Liver (tissue), 9 donors: ENCODE measurements around the gene SPEG. TPM values are rescaled to one million over a fixed set of nuclear protein-coding genes. Genes with fewer than 3 reads are reported as not detected.

ENCODE experiments used
- DNase-seq: peaks from one replicate; pipeline ENCODE4 v3.0.0-alpha.2; 2017; ENCODE audit warnings: low spot score
- H3K27ac ChIP-seq, 2 donors: one replicate each; pipeline ENCODE4 v1.7.0; 2013; ENCODE audit warnings: inconsistent platforms in 2 of 2, low read length in 2 of 2, control low read depth in 1 of 2, low read depth in 1 of 2, mild to moderate bottlenecking in 1 of 2
- H3K27me3 ChIP-seq, 4 donors: one replicate each; pipeline versions ENCODE4 v1.6.1 to v1.7.0; 2013; ENCODE audit warnings: low read length in 3 of 4, inconsistent platforms in 1 of 4, mild to moderate bottlenecking in 1 of 4, moderate library complexity in 1 of 4; ENCODE audit not compliant: control insufficient read depth in 4 of 4, insufficient read depth in 4 of 4
- H3K36me3 ChIP-seq, 4 donors: one replicate each; pipeline versions ENCODE4 v1.6.1 to v1.7.0; 2013; ENCODE audit warnings: low read length in 3 of 4, mild to moderate bottlenecking in 3 of 4, low read depth in 1 of 4, moderate library complexity in 1 of 4; ENCODE audit not compliant: control insufficient read depth in 4 of 4, insufficient read depth in 3 of 4
- H3K4me1 ChIP-seq, 4 donors: one replicate each; pipeline versions ENCODE4 v1.6.1 to v1.7.0; 2013; ENCODE audit warnings: low read length in 3 of 4, mild to moderate bottlenecking in 3 of 4, moderate library complexity in 1 of 4; ENCODE audit not compliant: control insufficient read depth in 4 of 4, insufficient read depth in 4 of 4
- H3K4me3 ChIP-seq, 3 donors: one replicate each; pipeline versions ENCODE4 v1.6.1 to v1.7.0; 2013; ENCODE audit warnings: low read length in 3 of 3, control low read depth in 1 of 3, low read depth in 1 of 3, mild to moderate bottlenecking in 1 of 3
- H3K9ac ChIP-seq, 2 donors: one replicate each; pipeline ENCODE4 v1.7.0; 2013; ENCODE audit warnings: low read length in 2 of 2, mild to moderate bottlenecking in 2 of 2, moderate library complexity in 2 of 2, control low read depth in 1 of 2, low read depth in 1 of 2
- H3K9me3 ChIP-seq, 4 donors: one replicate each; pipeline versions ENCODE4 v1.6.1 to v1.7.0; 2013; ENCODE audit warnings: low read length in 3 of 4; ENCODE audit not compliant: control insufficient read depth in 4 of 4
- EGR1 ChIP-seq, 2 donors: IDR thresholded peaks; 2 replicates each; pipeline ENCODE4 v1.6.1; 2016 to 2018; ENCODE audit warnings: antibody characterized with exemption in 2 of 2, low read depth in 2 of 2
- FOXA1 ChIP-seq: IDR thresholded peaks from 2 replicates; pipeline ENCODE4 v1.6.1; 2016; ENCODE audit warnings: antibody characterized with exemption
- FOXA2 ChIP-seq: IDR thresholded peaks from 2 replicates; pipeline ENCODE4 v1.6.1; 2016; ENCODE audit warnings: antibody characterized with exemption
- GABPA ChIP-seq, 2 donors: IDR thresholded peaks in 1 of 2; conservative IDR thresholded peaks in 1 of 2; 2 replicates each; pipeline ENCODE4 v1.6.1; 2016; ENCODE audit warnings: antibody characterized with exemption in 2 of 2, mild to moderate bottlenecking in 1 of 2, moderate library complexity in 1 of 2
- HNF4A ChIP-seq, 2 donors: conservative IDR thresholded peaks; 2 replicates each; pipeline ENCODE4 v1.6.1; 2016; ENCODE audit warnings: antibody characterized with exemption in 2 of 2, mild to moderate bottlenecking in 2 of 2
- HNF4G ChIP-seq: IDR thresholded peaks from 2 replicates; pipeline ENCODE4 v1.6.1; 2016; ENCODE audit warnings: antibody characterized with exemption
- JUND ChIP-seq, 2 donors: IDR thresholded peaks; 2 replicates each; pipeline ENCODE4 v1.6.1; 2016; ENCODE audit warnings: antibody characterized with exemption in 2 of 2
- NR2F2 ChIP-seq: IDR thresholded peaks from 2 replicates; pipeline ENCODE4 v1.6.1; 2016; ENCODE audit warnings: antibody characterized with exemption
- RXRA ChIP-seq, 2 donors: IDR thresholded peaks; 2 replicates each; pipeline ENCODE4 v1.6.1; 2017 to 2018; ENCODE audit warnings: antibody characterized with exemption in 2 of 2, mild to moderate bottlenecking in 1 of 2
- SP1 ChIP-seq: IDR thresholded peaks from 2 replicates; pipeline ENCODE4 v1.6.1; 2018; ENCODE audit warnings: antibody characterized with exemption, mild to moderate bottlenecking
- TAF1 ChIP-seq: conservative IDR thresholded peaks from 2 replicates; pipeline ENCODE4 v1.6.1; 2016; ENCODE audit warnings: antibody characterized with exemption, mild to moderate bottlenecking
- YY1 ChIP-seq: IDR thresholded peaks from 2 replicates; pipeline ENCODE4 v1.6.1; 2016; ENCODE audit warnings: antibody characterized with exemption, mild to moderate bottlenecking
- WGBS: extraction: QIAGEN DNeasy Blood & Tissue Kit; methylation state at CpG from one replicate; pipeline ENCODE4 v1.1.7; 2013; 5-methylcytosine and 5-hydroxymethylcytosine counted together
- polyA plus RNA-seq, 2 donors: library from polyadenylated mRNA; stranded (reverse) in 1 of 2; unstranded in 1 of 2; fragments of 200-250 nt in 1 of 2; fragments of >200 nt in 1 of 2; fragmentation: Nextera tagmentation in 1 of 2; extraction: Ambion mirVana in 1 of 2; gene quantifications; one replicate each; pipeline versions ENCODE4 v1.2.1 to v1.2.3, GENCODE V29; 2013 to 2015
- total RNA-seq, 2 donors: library from RNA; depleted of rRNA; stranded (reverse); fragments of >200 nt; gene quantifications; one replicate each; pipeline ENCODE4 v1.2.3, GENCODE V29; 2014
- TF ChIP-seq, protein P1 (sequence below): fragments of 150-350 bp; IDR thresholded peaks from 2 replicates; pipeline ENCODE4 v1.5.1; 2017; ENCODE audit warnings: improper control_type of control experiment, low read depth, low read length; ENCODE audit not compliant: missing input control
- TF ChIP-seq, protein P2 (sequence below): IDR thresholded peaks from 2 replicates; pipeline ENCODE4 v1.6.1; 2016; ENCODE audit warnings: antibody characterized with exemption
- TF ChIP-seq, protein P3 (sequence below): IDR thresholded peaks from 2 replicates; pipeline ENCODE4 v1.6.1; 2016; ENCODE audit warnings: antibody characterized with exemption
- TF ChIP-seq, protein P4 (sequence below): IDR thresholded peaks from 2 replicates; pipeline ENCODE4 v1.6.1; 2016; ENCODE audit warnings: antibody characterized with exemption, mild to moderate bottlenecking
- TF ChIP-seq, protein P5 (sequence below): IDR thresholded peaks from 2 replicates; pipeline ENCODE4 v1.6.1; 2016; ENCODE audit warnings: antibody characterized with exemption
- donor health status: healthy.
- donor health status: healthy.
- donor health status: healthy.
- donor health status: healthy.
- donor health status: healthy.

The SPEG gene
- total and polyA plus RNA-seq, 4 donors = 0.51 to 0.96 (median 0.66) TPM

DNA sequence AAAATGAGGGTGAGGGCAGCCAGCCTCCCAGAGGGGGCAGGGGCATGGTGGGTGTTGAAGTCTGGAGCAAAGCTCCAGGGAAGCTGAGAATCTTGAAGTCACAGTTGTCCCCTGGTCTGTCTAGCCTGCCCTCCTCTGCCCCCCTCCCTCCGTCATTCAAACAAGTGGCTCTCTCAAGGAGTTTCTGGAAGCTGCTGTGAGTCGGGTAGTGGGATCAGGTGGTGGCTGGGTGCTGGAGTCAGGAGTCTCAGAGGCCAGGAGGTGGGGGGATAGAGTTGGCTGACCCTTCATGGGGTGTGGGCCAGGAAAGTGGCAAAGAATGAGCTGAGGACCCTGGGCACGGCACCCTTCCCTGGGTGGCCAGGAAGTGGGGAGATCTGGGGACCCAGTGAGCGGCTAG lies 79.1 kb downstream of the SPEG start:
- no peaks in the 10 kb centered on the region for H3K36me3 ChIP-seq
- 22% methylated on average over 4 of the region's 4 CpGs for WGBS

More for the DNA sequence above, 79.1 kb downstream of the SPEG start:
- TF ChIP-seq FOXA2 (no peak), TAF1 (no peak), FOXA1 (no peak), EGR1 (IDR thresholded peaks at IDR 0.05; ENCODE audit: low read depth in 2 of 2) (no peak), NR2F2 (no peak), SP1 (no peak), GABPA (IDR thresholded peaks at IDR 0.05 in 1 of 2, conservative IDR thresholded peaks at IDR 0.05 in 1 of 2) (no peak), RXRA (IDR thresholded peaks at IDR 0.05) (no peak), YY1 (no peak), JUND (IDR thresholded peaks at IDR 0.05) (no peak), HNF4A (conservative IDR thresholded peaks at IDR 0.05) (no peak), HNF4G (no peak)
- TF ChIP-seq, protein P1, sequence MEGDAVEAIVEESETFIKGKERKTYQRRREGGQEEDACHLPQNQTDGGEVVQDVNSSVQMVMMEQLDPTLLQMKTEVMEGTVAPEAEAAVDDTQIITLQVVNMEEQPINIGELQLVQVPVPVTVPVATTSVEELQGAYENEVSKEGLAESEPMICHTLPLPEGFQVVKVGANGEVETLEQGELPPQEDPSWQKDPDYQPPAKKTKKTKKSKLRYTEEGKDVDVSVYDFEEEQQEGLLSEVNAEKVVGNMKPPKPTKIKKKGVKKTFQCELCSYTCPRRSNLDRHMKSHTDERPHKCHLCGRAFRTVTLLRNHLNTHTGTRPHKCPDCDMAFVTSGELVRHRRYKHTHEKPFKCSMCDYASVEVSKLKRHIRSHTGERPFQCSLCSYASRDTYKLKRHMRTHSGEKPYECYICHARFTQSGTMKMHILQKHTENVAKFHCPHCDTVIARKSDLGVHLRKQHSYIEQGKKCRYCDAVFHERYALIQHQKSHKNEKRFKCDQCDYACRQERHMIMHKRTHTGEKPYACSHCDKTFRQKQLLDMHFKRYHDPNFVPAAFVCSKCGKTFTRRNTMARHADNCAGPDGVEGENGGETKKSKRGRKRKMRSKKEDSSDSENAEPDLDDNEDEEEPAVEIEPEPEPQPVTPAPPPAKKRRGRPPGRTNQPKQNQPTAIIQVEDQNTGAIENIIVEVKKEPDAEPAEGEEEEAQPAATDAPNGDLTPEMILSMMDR = no peak
- TF ChIP-seq, protein P2, sequence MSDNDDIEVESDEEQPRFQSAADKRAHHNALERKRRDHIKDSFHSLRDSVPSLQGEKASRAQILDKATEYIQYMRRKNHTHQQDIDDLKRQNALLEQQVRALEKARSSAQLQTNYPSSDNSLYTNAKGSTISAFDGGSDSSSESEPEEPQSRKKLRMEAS = no peak
- TF ChIP-seq, protein P3, sequence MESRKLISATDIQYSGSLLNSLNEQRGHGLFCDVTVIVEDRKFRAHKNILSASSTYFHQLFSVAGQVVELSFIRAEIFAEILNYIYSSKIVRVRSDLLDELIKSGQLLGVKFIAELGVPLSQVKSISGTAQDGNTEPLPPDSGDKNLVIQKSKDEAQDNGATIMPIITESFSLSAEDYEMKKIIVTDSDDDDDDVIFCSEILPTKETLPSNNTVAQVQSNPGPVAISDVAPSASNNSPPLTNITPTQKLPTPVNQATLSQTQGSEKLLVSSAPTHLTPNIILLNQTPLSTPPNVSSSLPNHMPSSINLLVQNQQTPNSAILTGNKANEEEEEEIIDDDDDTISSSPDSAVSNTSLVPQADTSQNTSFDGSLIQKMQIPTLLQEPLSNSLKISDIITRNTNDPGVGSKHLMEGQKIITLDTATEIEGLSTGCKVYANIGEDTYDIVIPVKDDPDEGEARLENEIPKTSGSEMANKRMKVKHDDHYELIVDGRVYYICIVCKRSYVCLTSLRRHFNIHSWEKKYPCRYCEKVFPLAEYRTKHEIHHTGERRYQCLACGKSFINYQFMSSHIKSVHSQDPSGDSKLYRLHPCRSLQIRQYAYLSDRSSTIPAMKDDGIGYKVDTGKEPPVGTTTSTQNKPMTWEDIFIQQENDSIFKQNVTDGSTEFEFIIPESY = no peak
- TF ChIP-seq, protein P4, sequence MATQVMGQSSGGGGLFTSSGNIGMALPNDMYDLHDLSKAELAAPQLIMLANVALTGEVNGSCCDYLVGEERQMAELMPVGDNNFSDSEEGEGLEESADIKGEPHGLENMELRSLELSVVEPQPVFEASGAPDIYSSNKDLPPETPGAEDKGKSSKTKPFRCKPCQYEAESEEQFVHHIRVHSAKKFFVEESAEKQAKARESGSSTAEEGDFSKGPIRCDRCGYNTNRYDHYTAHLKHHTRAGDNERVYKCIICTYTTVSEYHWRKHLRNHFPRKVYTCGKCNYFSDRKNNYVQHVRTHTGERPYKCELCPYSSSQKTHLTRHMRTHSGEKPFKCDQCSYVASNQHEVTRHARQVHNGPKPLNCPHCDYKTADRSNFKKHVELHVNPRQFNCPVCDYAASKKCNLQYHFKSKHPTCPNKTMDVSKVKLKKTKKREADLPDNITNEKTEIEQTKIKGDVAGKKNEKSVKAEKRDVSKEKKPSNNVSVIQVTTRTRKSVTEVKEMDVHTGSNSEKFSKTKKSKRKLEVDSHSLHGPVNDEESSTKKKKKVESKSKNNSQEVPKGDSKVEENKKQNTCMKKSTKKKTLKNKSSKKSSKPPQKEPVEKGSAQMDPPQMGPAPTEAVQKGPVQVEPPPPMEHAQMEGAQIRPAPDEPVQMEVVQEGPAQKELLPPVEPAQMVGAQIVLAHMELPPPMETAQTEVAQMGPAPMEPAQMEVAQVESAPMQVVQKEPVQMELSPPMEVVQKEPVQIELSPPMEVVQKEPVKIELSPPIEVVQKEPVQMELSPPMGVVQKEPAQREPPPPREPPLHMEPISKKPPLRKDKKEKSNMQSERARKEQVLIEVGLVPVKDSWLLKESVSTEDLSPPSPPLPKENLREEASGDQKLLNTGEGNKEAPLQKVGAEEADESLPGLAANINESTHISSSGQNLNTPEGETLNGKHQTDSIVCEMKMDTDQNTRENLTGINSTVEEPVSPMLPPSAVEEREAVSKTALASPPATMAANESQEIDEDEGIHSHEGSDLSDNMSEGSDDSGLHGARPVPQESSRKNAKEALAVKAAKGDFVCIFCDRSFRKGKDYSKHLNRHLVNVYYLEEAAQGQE = no peak
- TF ChIP-seq, protein P5, sequence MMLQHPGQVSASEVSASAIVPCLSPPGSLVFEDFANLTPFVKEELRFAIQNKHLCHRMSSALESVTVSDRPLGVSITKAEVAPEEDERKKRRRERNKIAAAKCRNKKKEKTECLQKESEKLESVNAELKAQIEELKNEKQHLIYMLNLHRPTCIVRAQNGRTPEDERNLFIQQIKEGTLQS = no peak
- Histone ChIP-seq H3K9me3 (no peaks in the 10 kb centered on the region), H3K4me1 (peaks cover 0 to 9% (median 6%) of the 10 kb centered on the region in 4 donors), H3K4me3 (no peak overlapping the region), H3K9ac (no peak overlapping the region), H3K27ac (no peak overlapping the region), H3K27me3 (no peaks in the 10 kb centered on the region)
- no peak for DNase-seq
